ENCODE measurements around the gene HELZ.

DNA sequence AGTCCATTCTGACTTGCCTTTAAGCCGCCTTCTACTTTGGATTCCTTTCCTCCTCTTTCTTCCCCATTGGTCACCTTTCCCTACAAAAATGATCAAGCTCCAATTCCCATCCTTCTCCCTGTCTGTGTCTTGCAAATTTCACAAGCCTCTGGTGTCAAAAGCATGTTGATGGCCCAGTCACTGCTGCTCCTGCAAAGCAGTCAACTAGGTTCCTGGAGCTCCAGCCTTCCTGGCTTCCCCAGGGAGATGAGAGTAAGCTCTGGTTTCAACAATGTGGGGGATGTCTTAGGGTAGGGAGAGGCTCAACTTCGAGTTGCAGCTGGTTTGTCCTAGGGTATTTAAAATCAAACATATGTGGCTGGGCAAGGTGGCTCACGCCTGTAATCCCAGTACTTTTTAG, 36.1 kb upstream of the HELZ start:
- TF ChIP-seq POLR2AphosphoS5 (IDR thresholded peaks at IDR 0.05), result no peak
- TF ChIP-seq POLR2A (IDR thresholded peaks at IDR 0.05), result no peak

All from prostate gland (tissue), 1 donor.